ENCODE data around the gene HES5. TPM values are rescaled to one million over a fixed set of nuclear protein-coding genes. Genes with fewer than 3 reads are reported as not detected.

Gene HES5
- total RNA-seq, 2 donors from 2014 or later = not detected

GRCh38 chr1:2534315-2534686 is 4.2 kb upstream of the HES5 start:
- Mint-ChIP-seq H3K27me3 (peaks cover 3% of the 10 kb centered on the region), H3K36me3 (ENCODE audit: low read depth) (no peaks in the 10 kb centered on the region), H3K9me3 (no peaks in the 10 kb centered on the region), H3K4me3 (no peak overlapping the region), H3K4me1 (no peaks in the 10 kb centered on the region), H3K27ac (no peak overlapping the region)
- no peak for ATAC-seq (replicated peaks)

- no peaks in the 10 kb centered on the region for H3K4me1 Mint-ChIP-seq
- no peak overlapping the region for H3K4me3 Mint-ChIP-seq
- peaks cover 3% of the 10 kb centered on the region for H3K27me3 Mint-ChIP-seq
- H3K36me3 Mint-ChIP-seq (ENCODE audit: low read depth) = no peaks in the 10 kb centered on the region
- no peak overlapping the region for H3K27ac Mint-ChIP-seq
- no peak for ATAC-seq (replicated peaks)
- H3K9me3 Mint-ChIP-seq = no peaks in the 10 kb centered on the region
Observed at GRCh38 chr1:2533365-2533764, 3.3 kb upstream of the HES5 start.

GRCh38 chr1:2532485-2533160 is 2.6 kb upstream of the HES5 start:
- no peak for ATAC-seq (replicated peaks)
- Mint-ChIP-seq H3K4me3 (no peak overlapping the region), H3K9me3 (no peaks in the 10 kb centered on the region), H3K27me3 (peaks cover 3% of the 10 kb centered on the region), H3K27ac (no peak overlapping the region), H3K4me1 (no peaks in the 10 kb centered on the region), H3K36me3 (ENCODE audit: low read depth) (no peaks in the 10 kb centered on the region)

GRCh38 chr1:2530513-2531361 is 674 bp upstream of the HES5 start:
- Mint-ChIP-seq H3K27ac (no peak overlapping the region), H3K4me1 (peaks cover 6% of the 10 kb centered on the region), H3K4me3 (peak overlapping the region; percentile 37), H3K36me3 (ENCODE audit: low read depth) (no peaks in the 10 kb centered on the region), H3K9me3 (no peaks in the 10 kb centered on the region), H3K27me3 (no peaks in the 10 kb centered on the region)
- ATAC-seq (replicated peaks) = no peak

GRCh38 chr1:2528966-2529783 is 888 bp downstream of the HES5 start:
- Mint-ChIP-seq H3K27me3 (no peaks in the 10 kb centered on the region), H3K27ac (no peak overlapping the region), H3K9me3 (no peaks in the 10 kb centered on the region), H3K4me3 (peak overlapping the region; percentile 51), H3K4me1 (peaks cover 17% of the 10 kb centered on the region), H3K36me3 (ENCODE audit: low read depth) (peaks cover 12% of the 10 kb centered on the region)
- no peak for ATAC-seq (replicated peaks)

GRCh38 chr1:2528611-2528965 is 1.5 kb downstream of the HES5 start:
- no peaks in the 10 kb centered on the region for H3K9me3 Mint-ChIP-seq
- no peak for ATAC-seq (replicated peaks)
- H3K27ac Mint-ChIP-seq = no peak overlapping the region
- peak overlapping the region; percentile 51 for H3K4me3 Mint-ChIP-seq
- peaks cover 22% of the 10 kb centered on the region for H3K4me1 Mint-ChIP-seq
- H3K36me3 Mint-ChIP-seq (ENCODE audit: low read depth) = peaks cover 17% of the 10 kb centered on the region
- H3K27me3 Mint-ChIP-seq = no peaks in the 10 kb centered on the region

GRCh38 chr1:2528016-2528415 is 2.0 kb downstream of the HES5 start:
- Mint-ChIP-seq H3K4me1 (peaks cover 26% of the 10 kb centered on the region), H3K27me3 (no peaks in the 10 kb centered on the region), H3K36me3 (ENCODE audit: low read depth) (peaks cover 17% of the 10 kb centered on the region), H3K4me3 (no peak overlapping the region), H3K27ac (no peak overlapping the region), H3K9me3 (no peaks in the 10 kb centered on the region)
- ATAC-seq (replicated peaks) = no peak

GRCh38 chr1:2527556-2527860 is 2.6 kb downstream of the HES5 start:
- Mint-ChIP-seq H3K9me3 (no peaks in the 10 kb centered on the region), H3K4me1 (peaks cover 29% of the 10 kb centered on the region), H3K27me3 (no peaks in the 10 kb centered on the region), H3K27ac (no peak overlapping the region), H3K4me3 (peak overlapping the region; percentile 93), H3K36me3 (ENCODE audit: low read depth) (peaks cover 19% of the 10 kb centered on the region)
- ATAC-seq (replicated peaks) = no peak

GRCh38 chr1:2526824-2527555 is 3.1 kb downstream of the HES5 start:
- peaks cover 32% of the 10 kb centered on the region for H3K4me1 Mint-ChIP-seq
- no peaks in the 10 kb centered on the region for H3K9me3 Mint-ChIP-seq
- H3K4me3 Mint-ChIP-seq = peak overlapping the region; percentile 93
- H3K36me3 Mint-ChIP-seq (ENCODE audit: low read depth) = peaks cover 24% of the 10 kb centered on the region
- peak; percentile 65 for ATAC-seq (replicated peaks)
- no peaks in the 10 kb centered on the region for H3K27me3 Mint-ChIP-seq
- peak overlapping the region; percentile 85 for H3K27ac Mint-ChIP-seq

- peak; percentile 88 for ATAC-seq (replicated peaks)
- peak within 1 kb of the TSS; percentile 93 for H3K4me3 Mint-ChIP-seq
- H3K4me1 Mint-ChIP-seq = peaks cover 32% of the 10 kb centered on the region
- H3K36me3 Mint-ChIP-seq (ENCODE audit: low read depth) = peaks cover 29% of the 10 kb centered on the region
- H3K9me3 Mint-ChIP-seq = no peaks in the 10 kb centered on the region
- no peaks in the 10 kb centered on the region for H3K27me3 Mint-ChIP-seq
- peak within 1 kb of the TSS; percentile 94 for H3K27ac Mint-ChIP-seq
Observed at GRCh38 chr1:2525920-2526823, 3.9 kb downstream of the HES5 start, which contains the start of gene PANK4. TSS of gene PANK4 (minus strand) at chr1:2526596. CDS start at chr1:2526587, 9 bp downstream.

- Mint-ChIP-seq H3K9me3 (no peaks in the 10 kb centered on the region), H3K4me1 (peaks cover 32% of the 10 kb centered on the region), H3K27me3 (no peaks in the 10 kb centered on the region), H3K4me3 (peak overlapping the region; percentile 93), H3K27ac (peak overlapping the region; percentile 94), H3K36me3 (ENCODE audit: low read depth) (peaks cover 35% of the 10 kb centered on the region)
- ATAC-seq (replicated peaks) = no peak
Observed at GRCh38 chr1:2525572-2525919, 4.5 kb downstream of the HES5 start.

- peak overlapping the region; percentile 94 for H3K27ac Mint-ChIP-seq
- H3K4me3 Mint-ChIP-seq = peak overlapping the region; percentile 93
- H3K27me3 Mint-ChIP-seq = no peaks in the 10 kb centered on the region
- ATAC-seq (replicated peaks) = no peak
- H3K36me3 Mint-ChIP-seq (ENCODE audit: low read depth) = peaks cover 41% of the 10 kb centered on the region
- H3K9me3 Mint-ChIP-seq = no peaks in the 10 kb centered on the region
- H3K4me1 Mint-ChIP-seq = peaks cover 32% of the 10 kb centered on the region
Observed at GRCh38 chr1:2523891-2524609, 6.0 kb downstream of the HES5 start.

Measured in activated T-helper 17 cell treated with anti-CD3 and anti-CD28 coated beads, Interleukin-2, amount 50 U/mL, for 72 hours (primary cell).